CD14-positive monocyte (primary cell): ENCODE results near the gene ANKRD9. TPM values are rescaled to one million over a fixed set of nuclear protein-coding genes. Genes with fewer than 3 reads are reported as not detected.

Experiments
- DNase-seq, 3 donors: peaks; one replicate each; pipeline ENCODE4 v3.0.0-alpha.2; 2011 to 2022
- H2AFZ ChIP-seq: 2 replicates; pipeline ENCODE4 v1.6.0; 2012; ENCODE audit warnings: mild to moderate bottlenecking, low read depth, low read length, inconsistent platforms; ENCODE audit not compliant: insufficient read depth, poor library complexity, severe bottlenecking
- H3K27ac ChIP-seq, 2 donors: 1 replicate in 1 of 2; 2 replicates in 1 of 2; pipeline ENCODE4 v1.5.1; 2012 to 2013; ENCODE audit warnings: low read length in 2 of 2, control low read depth in 1 of 2, inconsistent platforms in 1 of 2, low read depth in 1 of 2, mild to moderate bottlenecking in 1 of 2
- H3K27me3 ChIP-seq, 2 donors: one replicate each; pipeline versions ENCODE4 v1.6.0 to v1.6.1; 2011 to 2013; ENCODE audit warnings: low read length in 2 of 2; ENCODE audit not compliant: control insufficient read depth in 2 of 2, insufficient read depth in 2 of 2
- H3K36me3 ChIP-seq, 2 donors: replicated peaks in 1 of 2; 1 replicate in 1 of 2; 2 replicates in 1 of 2; pipeline versions ENCODE4 v1.5.1 to v1.6.1; 2012 to 2013; ENCODE audit warnings: low read length in 2 of 2, control low read depth in 1 of 2, inconsistent platforms in 1 of 2, mild to moderate bottlenecking in 1 of 2; ENCODE audit not compliant: insufficient read depth in 2 of 2, control insufficient read depth in 1 of 2
- H3K4me1 ChIP-seq, 2 donors: 1 replicate in 1 of 2; 2 replicates in 1 of 2; pipeline versions ENCODE4 v1.5.1 to v1.6.1; 2012 to 2013; ENCODE audit warnings: low read length in 2 of 2, control low read depth in 1 of 2, inconsistent platforms in 1 of 2, mild to moderate bottlenecking in 1 of 2, moderate library complexity in 1 of 2; ENCODE audit not compliant: insufficient read depth in 2 of 2, control insufficient read depth in 1 of 2
- H3K4me2 ChIP-seq: replicated peaks from 2 replicates; pipeline ENCODE3; 2012; ENCODE audit warnings: low read length, moderate library complexity, mild to moderate bottlenecking; ENCODE audit not compliant: poor library complexity, severe bottlenecking; ENCODE audit errors: extremely low read depth
- H3K4me3 ChIP-seq, 3 experiments: fragments of 200-600 bp in 1 of 3; sonication (generic) in 1 of 3; replicated peaks in 1 of 3; 1 replicate in 2 of 3; 2 replicates in 1 of 3; pipeline ENCODE4 v1.5.1; 2011 to 2013; ENCODE audit warnings: low read length in 3 of 3, mild to moderate bottlenecking in 3 of 3, control low read depth in 2 of 3, low read depth in 2 of 3, inconsistent platforms in 1 of 3, moderate library complexity in 1 of 3
- H3K79me2 ChIP-seq: 2 replicates; pipeline ENCODE4 v1.6.0; 2012; ENCODE audit warnings: mild to moderate bottlenecking, control low read depth, inconsistent platforms, low read length, moderate library complexity; ENCODE audit not compliant: insufficient read depth
- H3K9ac ChIP-seq: 2 replicates; pipeline ENCODE4 v1.6.0; 2017; ENCODE audit warnings: low read length, mild to moderate bottlenecking; ENCODE audit not compliant: insufficient read depth, poor library complexity, severe bottlenecking
- H3K9me3 ChIP-seq, 2 donors: replicated peaks in 1 of 2; 1 replicate in 1 of 2; 2 replicates in 1 of 2; pipeline versions ENCODE4 v1.5.1 to v1.6.1; 2012 to 2013; ENCODE audit warnings: low read length in 2 of 2, control low read depth in 1 of 2; ENCODE audit not compliant: control insufficient read depth in 1 of 2, insufficient read depth in 1 of 2
- H4K20me1 ChIP-seq: 2 replicates; pipeline ENCODE4 v1.6.0; 2012; ENCODE audit warnings: mild to moderate bottlenecking, low read length, control low read depth, moderate library complexity; ENCODE audit not compliant: insufficient read depth
- H3K27ac Mint-ChIP-seq, 7 donors: one replicate each; pipeline ENCODE4 v1.8.0; 2020; ENCODE audit warnings: mild to moderate bottlenecking in 7 of 7, mixed read lengths in 7 of 7, moderate library complexity in 6 of 7, inconsistent platforms in 2 of 7
- H3K27me3 Mint-ChIP-seq, 3 donors: one replicate each; pipeline ENCODE4 v1.8.0; 2021 to 2022; ENCODE audit warnings: low read depth in 3 of 3, mild to moderate bottlenecking in 3 of 3, mixed read lengths in 3 of 3, moderate library complexity in 3 of 3, inconsistent platforms in 1 of 3
- H3K36me3 Mint-ChIP-seq, 2 donors: one replicate each; pipeline ENCODE4 v1.8.0; 2020; ENCODE audit warnings: mixed read lengths in 2 of 2, inconsistent platforms in 1 of 2, mild to moderate bottlenecking in 1 of 2
- H3K4me1 Mint-ChIP-seq: one replicate; pipeline ENCODE4 v1.8.0; 2020; ENCODE audit warnings: mild to moderate bottlenecking, mixed read lengths
- H3K4me3 Mint-ChIP-seq, 2 donors: one replicate each; pipeline ENCODE4 v1.8.0; 2020; ENCODE audit warnings: mild to moderate bottlenecking in 2 of 2, mixed read lengths in 2 of 2, moderate library complexity in 1 of 2
- H3K9me3 Mint-ChIP-seq, 7 donors: one replicate each; pipeline ENCODE4 v1.8.0; 2020 to 2022; ENCODE audit warnings: mixed read lengths in 7 of 7, mild to moderate bottlenecking in 6 of 7, moderate library complexity in 6 of 7, inconsistent platforms in 2 of 7
- WGBS: methylation state at CpG from one replicate; pipeline ENCODE4 v1.1.5; 2013; ENCODE audit warnings: missing lambda C conversion rate; ENCODE audit not compliant: insufficient coverage; 5-methylcytosine and 5-hydroxymethylcytosine counted together
- intact Hi-C, 2 donors: fragments of 100-400 bp; cut with micrococcal nuclease; formaldehyde crosslinking; loops; one replicate each; pipeline versions ENCODE4 v1.15.0 to v1.15.1; 2023
- polyA plus RNA-seq, 3 donors: library from polyadenylated mRNA; depleted of rRNA in 1 of 3; unstranded in 2 of 3; stranded (reverse) in 1 of 3; fragments of 300-500 nt in 2 of 3; fragments of >200 nt in 1 of 3; fragmentation: Illumina TruSeq in 2 of 3; gene quantifications; 1 replicate in 2 of 3; 2 replicates in 1 of 3; pipeline ENCODE4 v1.2.3, GENCODE V29; 2012 to 2021
- TF ChIP-seq, protein P1 (sequence below): fragments of 200-600 bp; IDR thresholded peaks from one replicate; pipeline ENCODE4 v1.8.0; 2022; ENCODE audit warnings: antibody characterized with exemption, mild to moderate bottlenecking

ANKRD9 gene
- polyA plus RNA-seq, 3 donors, result 0.43 to 10.8 (median 0.83) TPM

DNA sequence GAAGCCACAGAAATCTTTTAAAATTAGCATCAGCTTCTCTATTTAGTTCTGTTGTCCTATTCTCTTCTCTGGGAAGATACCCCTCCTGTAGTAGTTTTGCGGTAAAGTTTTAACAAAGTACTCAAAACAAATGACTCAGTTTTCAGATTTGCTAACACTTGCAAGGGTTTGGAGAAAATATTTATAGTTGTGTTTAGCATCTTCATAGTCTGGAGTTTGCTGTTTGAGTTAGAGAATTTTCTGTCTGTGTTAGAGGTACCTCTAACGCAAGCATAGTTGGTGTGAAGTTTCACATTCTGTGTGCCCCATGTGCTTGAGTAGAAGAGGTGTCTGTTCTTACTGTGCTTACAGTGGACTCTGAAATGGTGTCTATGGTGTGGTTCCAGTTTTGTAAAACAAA, 36.0 kb downstream of the ANKRD9 start:
- H3K27ac ChIP-seq, result no peak overlapping the region
- TF ChIP-seq, protein P1, sequence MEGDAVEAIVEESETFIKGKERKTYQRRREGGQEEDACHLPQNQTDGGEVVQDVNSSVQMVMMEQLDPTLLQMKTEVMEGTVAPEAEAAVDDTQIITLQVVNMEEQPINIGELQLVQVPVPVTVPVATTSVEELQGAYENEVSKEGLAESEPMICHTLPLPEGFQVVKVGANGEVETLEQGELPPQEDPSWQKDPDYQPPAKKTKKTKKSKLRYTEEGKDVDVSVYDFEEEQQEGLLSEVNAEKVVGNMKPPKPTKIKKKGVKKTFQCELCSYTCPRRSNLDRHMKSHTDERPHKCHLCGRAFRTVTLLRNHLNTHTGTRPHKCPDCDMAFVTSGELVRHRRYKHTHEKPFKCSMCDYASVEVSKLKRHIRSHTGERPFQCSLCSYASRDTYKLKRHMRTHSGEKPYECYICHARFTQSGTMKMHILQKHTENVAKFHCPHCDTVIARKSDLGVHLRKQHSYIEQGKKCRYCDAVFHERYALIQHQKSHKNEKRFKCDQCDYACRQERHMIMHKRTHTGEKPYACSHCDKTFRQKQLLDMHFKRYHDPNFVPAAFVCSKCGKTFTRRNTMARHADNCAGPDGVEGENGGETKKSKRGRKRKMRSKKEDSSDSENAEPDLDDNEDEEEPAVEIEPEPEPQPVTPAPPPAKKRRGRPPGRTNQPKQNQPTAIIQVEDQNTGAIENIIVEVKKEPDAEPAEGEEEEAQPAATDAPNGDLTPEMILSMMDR, result no peak
- intact Hi-C loops, result no loop called here
- H2AFZ ChIP-seq, result no peak overlapping the region
- no peaks in the 10 kb centered on the region for H3K9me3 ChIP-seq
- peaks cover 20 to 44% of the 10 kb centered on the region in 2 donors for H3K36me3 ChIP-seq
- no peaks in the 10 kb centered on the region for H3K4me1 ChIP-seq
- no peak overlapping the region for H3K4me3 ChIP-seq
- peaks cover 31 to 52% of the 10 kb centered on the region in 2 donors for H3K36me3 Mint-ChIP-seq
- H3K27me3 ChIP-seq, result no peaks in the 10 kb centered on the region
- no peak overlapping the region for H3K4me2 ChIP-seq
- H3K27me3 Mint-ChIP-seq, result no peaks in the 10 kb centered on the region
- H3K79me2 ChIP-seq, result no peaks in the 10 kb centered on the region
- WGBS, result 100% methylated on average over 1 of the region's 2 CpGs
- H3K4me1 Mint-ChIP-seq, result no peaks in the 10 kb centered on the region
- no peak overlapping the region for H3K4me3 Mint-ChIP-seq
- H3K27ac Mint-ChIP-seq, result no peak overlapping the region
- H4K20me1 ChIP-seq, result no peaks in the 10 kb centered on the region
- DNase-seq, result no peak
- no peak overlapping the region for H3K9ac ChIP-seq
- H3K9me3 Mint-ChIP-seq, result no peaks in the 10 kb centered on the region

DNA sequence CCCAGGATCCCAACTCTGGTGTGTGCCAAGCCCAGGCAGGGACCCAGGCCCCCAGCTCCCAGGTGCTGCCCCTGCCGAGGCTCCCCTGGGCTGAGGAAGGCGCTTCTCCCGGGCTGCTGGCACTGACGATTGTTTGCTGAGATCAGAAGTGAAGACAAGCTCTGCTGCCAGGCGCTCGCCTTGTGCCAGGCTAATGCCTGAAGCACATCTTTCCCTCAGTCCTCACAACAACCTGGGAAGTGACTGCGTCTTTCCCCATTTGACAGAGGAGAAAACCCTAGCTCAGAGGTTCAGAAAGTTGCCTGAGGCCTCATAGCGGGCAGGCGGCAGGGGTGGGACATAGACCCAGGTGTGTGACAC, 36.8 kb downstream of the ANKRD9 start:
- H3K27ac ChIP-seq, result no peak overlapping the region
- H3K27me3 Mint-ChIP-seq, result no peaks in the 10 kb centered on the region
- H3K4me3 Mint-ChIP-seq, result no peak overlapping the region

More for the DNA sequence above, 36.8 kb downstream of the ANKRD9 start:
- Mint-ChIP-seq H3K9me3 (peaks cover 0 to 3% (median 0%) of the 10 kb centered on the region in 7 donors), H3K27ac (peak overlapping the region in 1 of 7 donors; percentile 48), H3K4me1 (no peaks in the 10 kb centered on the region), H3K36me3 (peaks cover 34 to 60% of the 10 kb centered on the region in 2 donors)
- intact Hi-C loops, result no loop called here
- no peak overlapping the region for H3K4me2 ChIP-seq
- TF ChIP-seq, protein P1, result no peak
- no peak for DNase-seq
- peaks cover 20 to 44% of the 10 kb centered on the region in 2 donors for H3K36me3 ChIP-seq
- H4K20me1 ChIP-seq, result no peaks in the 10 kb centered on the region
- H3K4me1 ChIP-seq, result no peaks in the 10 kb centered on the region
- WGBS, result 91% methylated on average over 8 of the region's 9 CpGs
- no peaks in the 10 kb centered on the region for H3K79me2 ChIP-seq
- no peak overlapping the region for H3K9ac ChIP-seq
- no peaks in the 10 kb centered on the region for H3K27me3 ChIP-seq
- no peak overlapping the region for H2AFZ ChIP-seq
- no peaks in the 10 kb centered on the region for H3K9me3 ChIP-seq
- no peak overlapping the region for H3K4me3 ChIP-seq
